ENCODE results near the gene EPB42.
"Not testable (repeated sequence)": the region's sequence is repeated elsewhere in the genome, so short reads cannot be mapped to it uniquely, and the experiment has no call there.

The EPB42 gene

GRCh38 chr15:43198992-43199391 lies 21.8 kb downstream of the EPB42 start:
- no peak overlapping the region for H3K4me3 ChIP-seq (ENCODE audit: low read depth, low read length)
- no peak for DNase-seq (ENCODE audit: low read depth)
- TF ChIP-seq, protein P1, sequence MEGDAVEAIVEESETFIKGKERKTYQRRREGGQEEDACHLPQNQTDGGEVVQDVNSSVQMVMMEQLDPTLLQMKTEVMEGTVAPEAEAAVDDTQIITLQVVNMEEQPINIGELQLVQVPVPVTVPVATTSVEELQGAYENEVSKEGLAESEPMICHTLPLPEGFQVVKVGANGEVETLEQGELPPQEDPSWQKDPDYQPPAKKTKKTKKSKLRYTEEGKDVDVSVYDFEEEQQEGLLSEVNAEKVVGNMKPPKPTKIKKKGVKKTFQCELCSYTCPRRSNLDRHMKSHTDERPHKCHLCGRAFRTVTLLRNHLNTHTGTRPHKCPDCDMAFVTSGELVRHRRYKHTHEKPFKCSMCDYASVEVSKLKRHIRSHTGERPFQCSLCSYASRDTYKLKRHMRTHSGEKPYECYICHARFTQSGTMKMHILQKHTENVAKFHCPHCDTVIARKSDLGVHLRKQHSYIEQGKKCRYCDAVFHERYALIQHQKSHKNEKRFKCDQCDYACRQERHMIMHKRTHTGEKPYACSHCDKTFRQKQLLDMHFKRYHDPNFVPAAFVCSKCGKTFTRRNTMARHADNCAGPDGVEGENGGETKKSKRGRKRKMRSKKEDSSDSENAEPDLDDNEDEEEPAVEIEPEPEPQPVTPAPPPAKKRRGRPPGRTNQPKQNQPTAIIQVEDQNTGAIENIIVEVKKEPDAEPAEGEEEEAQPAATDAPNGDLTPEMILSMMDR (conservative IDR thresholded peaks at IDR 0.05; ENCODE audit: low read depth, low read length) = no peak

DNA sequence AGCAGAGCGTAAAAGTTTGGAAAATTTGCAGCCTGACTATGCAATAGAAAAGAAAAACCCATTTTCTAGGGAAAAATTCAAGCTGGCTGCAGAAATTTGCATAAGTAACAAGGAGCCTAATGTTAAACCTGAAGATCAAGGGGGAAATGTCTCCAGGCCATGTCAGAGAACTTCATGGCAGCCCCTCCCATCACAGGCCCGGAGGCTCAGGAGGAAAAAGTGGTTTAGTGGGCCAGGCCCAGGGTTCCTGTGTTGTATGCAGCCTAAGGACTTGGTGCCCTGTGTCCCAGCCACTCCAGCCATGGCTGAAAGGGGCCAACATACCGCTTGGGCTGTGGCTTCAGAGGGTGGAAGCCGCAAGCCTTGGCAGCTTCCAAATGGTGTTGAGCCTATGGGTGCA lies 22.3 kb downstream of the EPB42 start:
- not testable (repeated sequence) for H3K4me3 ChIP-seq (ENCODE audit: low read depth, low read length); DNase-seq (ENCODE audit: low read depth)

DNA sequence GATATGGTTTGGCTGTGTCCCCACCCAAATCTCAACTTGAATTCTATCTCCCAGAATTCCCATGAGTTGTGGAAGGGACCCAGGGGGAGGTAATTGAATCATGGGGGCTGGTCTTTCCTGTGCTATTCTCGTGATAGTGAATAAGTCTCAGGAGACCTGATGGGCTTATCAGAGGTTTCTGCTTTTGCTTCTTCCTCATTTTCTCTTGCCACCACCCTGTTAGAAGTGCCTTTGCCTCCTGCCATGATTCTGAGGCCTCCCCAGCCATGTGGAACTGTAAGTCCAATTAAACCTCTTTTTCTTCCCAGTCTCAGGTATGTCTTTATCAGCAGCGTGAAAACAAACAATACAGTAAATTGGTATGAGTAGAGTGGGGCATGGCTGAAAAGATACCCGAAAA lies 23.0 kb downstream of the EPB42 start:
- not testable (repeated sequence) for H3K4me3 ChIP-seq (ENCODE audit: low read depth, low read length); DNase-seq (ENCODE audit: low read depth)

DNA sequence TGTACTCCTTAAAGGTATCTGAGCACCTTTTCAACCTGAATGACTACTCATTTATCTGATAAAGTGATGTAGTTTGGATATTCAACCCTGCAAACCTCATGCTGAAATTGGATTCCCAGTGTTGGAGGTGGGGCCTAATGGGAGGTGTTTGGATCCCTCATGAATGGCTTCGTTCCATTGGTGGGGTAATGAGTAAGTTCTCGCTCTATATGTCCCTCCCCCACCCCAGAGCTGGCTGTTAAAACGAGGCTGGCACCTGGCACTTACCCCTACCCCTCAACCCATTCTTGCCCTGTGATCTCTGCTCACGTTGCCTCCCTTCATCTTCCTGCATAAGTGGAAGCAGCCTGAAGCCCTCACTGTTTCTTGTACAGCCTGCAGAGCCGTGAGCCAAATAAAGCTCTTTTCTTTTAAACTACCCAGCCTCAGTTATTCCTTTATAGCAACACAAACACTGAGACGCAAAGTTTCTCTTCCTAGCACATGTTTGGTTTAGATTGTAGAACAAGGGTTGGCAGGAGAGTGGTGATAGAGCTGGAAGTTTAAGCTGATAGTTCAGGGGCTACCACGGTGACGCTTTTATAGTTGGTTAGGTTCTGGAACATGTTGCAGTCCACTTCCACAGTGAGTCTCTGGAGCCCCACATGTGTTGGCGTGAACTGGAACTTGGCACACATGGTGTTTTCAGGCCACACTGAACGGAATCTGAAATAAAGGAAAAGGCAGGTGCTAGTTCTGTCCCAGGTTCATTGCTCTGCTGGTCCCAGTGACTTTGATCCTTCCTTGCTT lies 23.9 kb downstream of the EPB42 start:
- TF ChIP-seq, protein P1 (conservative IDR thresholded peaks at IDR 0.05; ENCODE audit: low read depth, low read length) = no peak
- no peak for DNase-seq (ENCODE audit: low read depth)
- H3K4me3 ChIP-seq (ENCODE audit: low read depth, low read length) = no peak overlapping the region

DNA sequence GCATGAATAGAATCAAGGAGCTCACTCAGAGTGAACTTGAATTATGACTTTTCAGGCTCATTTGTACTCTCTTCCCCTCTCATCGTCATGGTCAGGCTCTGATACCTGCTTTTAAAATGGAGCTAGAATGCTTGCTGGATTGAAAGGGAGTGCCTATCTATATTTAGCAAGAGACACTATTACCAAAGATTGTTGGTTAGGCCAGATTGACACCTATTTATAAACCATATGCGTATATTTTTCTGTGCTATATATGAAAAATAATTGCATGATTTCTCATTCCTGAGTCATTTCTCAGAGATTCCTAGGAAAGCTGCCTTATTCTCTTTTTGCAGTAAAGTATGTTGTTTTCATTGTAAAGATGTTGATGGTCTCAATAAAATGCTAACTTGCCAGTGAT lies 26.0 kb downstream of the EPB42 start:
- no peak overlapping the region for H3K4me3 ChIP-seq (ENCODE audit: low read depth, low read length)
- DNase-seq (ENCODE audit: low read depth) = no peak
- TF ChIP-seq, protein P1 (conservative IDR thresholded peaks at IDR 0.05; ENCODE audit: low read depth, low read length) = no peak

DNA sequence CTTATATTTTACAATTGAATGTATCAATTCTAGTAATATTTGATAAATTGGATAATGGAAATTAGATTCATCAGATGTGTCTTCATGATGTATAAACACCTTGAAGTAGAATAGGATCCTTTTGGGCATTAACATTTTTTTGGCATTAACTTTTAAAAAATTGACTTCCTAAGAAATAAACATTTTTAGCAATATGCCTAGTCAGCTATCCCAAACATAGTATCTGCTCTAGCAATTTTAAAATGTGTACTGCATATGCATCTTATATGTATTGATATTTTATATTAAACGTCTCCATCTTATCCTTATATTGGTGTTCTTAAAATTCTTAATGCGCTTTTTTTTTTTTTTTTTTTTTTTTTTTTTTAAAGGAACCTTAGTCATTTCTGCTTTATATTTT lies 27.1 kb downstream of the EPB42 start:
- no peak overlapping the region for H3K4me3 ChIP-seq (ENCODE audit: low read depth, low read length)
- no peak for DNase-seq (ENCODE audit: low read depth)
- TF ChIP-seq, protein P1 (conservative IDR thresholded peaks at IDR 0.05; ENCODE audit: low read depth, low read length) = no peak

GRCh38 chr15:43190178-43190577 lies 30.6 kb downstream of the EPB42 start:
- H3K4me3 ChIP-seq (ENCODE audit: low read depth, low read length) = no peak overlapping the region
- TF ChIP-seq, protein P1 (conservative IDR thresholded peaks at IDR 0.05; ENCODE audit: low read depth, low read length) = no peak
- peak; percentile 65 for DNase-seq (ENCODE audit: low read depth)

DNA sequence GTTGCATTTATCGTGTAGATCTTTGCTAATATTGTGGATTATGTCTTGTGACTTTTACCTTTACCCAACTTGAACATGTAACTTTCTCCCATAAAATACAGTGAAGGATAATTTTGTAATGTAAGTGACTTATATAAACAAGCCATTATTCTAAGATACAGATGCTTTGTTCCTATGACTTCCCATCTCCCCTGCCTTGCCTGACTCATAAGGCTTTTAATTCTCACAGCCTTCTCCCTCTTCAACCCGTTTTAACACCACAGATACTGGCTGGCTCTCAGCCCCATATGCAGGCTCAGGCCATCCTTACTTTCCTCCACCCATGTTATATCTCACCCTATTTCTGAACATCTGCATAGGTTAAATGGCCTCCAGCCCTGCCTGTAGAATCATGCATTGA lies 31.5 kb downstream of the EPB42 start:
- H3K4me3 ChIP-seq (ENCODE audit: low read depth, low read length) = no peak overlapping the region
- TF ChIP-seq, protein P1 (conservative IDR thresholded peaks at IDR 0.05; ENCODE audit: low read depth, low read length) = no peak
- DNase-seq (ENCODE audit: low read depth) = no peak

Measured in choroid plexus epithelial cell (primary cell).